GM12878 (cell line): Measurements from ENCODE around the gene DIAPH1. TPM values are rescaled to one million over a fixed set of nuclear protein-coding genes. Genes with fewer than 3 reads are reported as not detected.

Experiments used
- ATAC-seq: fragments of 200-7000 bp; cut with Tn5 transposase; 3 replicates; pipeline ENCODE4 v1.9.1; 2020; ENCODE audit warnings: mild to moderate bottlenecking, moderate library complexity
- BruUV-seq: library from RNA; stranded (reverse); fragments of 400-500 nt; replicated peaks from 2 replicates; lab custom pipeline; 2021; lab: Mats Ljungman, UMichigan
- CTCF ChIA-PET: fragments of 300-600 bp; sonication (Branson Sonifier 250); formaldehyde crosslinking; extraction: SDS; loops from one replicate; lab custom pipeline; 2021; ENCODE audit warnings: inconsistent platforms; lab: Yijun Ruan, JAX
- POLR2A ChIA-PET: fragments of 350-600 bp; formaldehyde crosslinking; extraction: SDS; loops from one replicate; lab custom pipeline; 2021; ENCODE audit warnings: inconsistent platforms; lab: Charles Lee
- RAD21 ChIA-PET: fragments of 300-600 bp; sonication (Branson Sonifier 250); formaldehyde crosslinking; loops from one replicate; lab custom pipeline; 2023; ENCODE audit warnings: antibody characterized with exemption; ENCODE audit not compliant: unreplicated experiment; lab: Charles Lee
- SMC1A ChIA-PET: fragments of 300-600 bp; sonication (Branson Sonifier 250); formaldehyde crosslinking; loops from one replicate; lab custom pipeline; 2023; ENCODE audit not compliant: unreplicated experiment, uncharacterized antibody; lab: Charles Lee
- DNase-seq: peaks from one replicate; pipeline ENCODE4 v3.0.0-alpha.2; 2011; ENCODE audit warnings: low read depth, low spot score
- FAIRE-seq: peaks from 3 replicates; lab custom pipeline; 2011; peaks lifted over from hg19 to GRCh38; lab: Jason Lieb, UNC
- H2AFZ ChIP-seq: 2 replicates; pipeline ENCODE4 v1.6.0; 2011; ENCODE audit warnings: low read depth, low read length, control low read depth; ENCODE audit not compliant: control insufficient read depth
- H3K27ac ChIP-seq: 2 replicates; pipeline ENCODE4 v1.5.1; 2011; ENCODE audit warnings: control low read depth; ENCODE audit not compliant: control insufficient read depth, insufficient read depth
- H3K27me3 ChIP-seq, 2 experiments: replicated peaks in 1 of 2; 2 replicates each; pipeline versions ENCODE4 v1.6.0 to v1.6.1; 2011; ENCODE audit warnings: low read length in 1 of 2; ENCODE audit not compliant: control insufficient read depth in 2 of 2, insufficient read depth in 2 of 2
- H3K36me3 ChIP-seq, 2 experiments: 2 replicates each; pipeline ENCODE4 v1.5.1; 2011; ENCODE audit warnings: low read length in 1 of 2; ENCODE audit not compliant: control insufficient read depth in 2 of 2, insufficient read depth in 2 of 2
- H3K4me1 ChIP-seq: 2 replicates; pipeline ENCODE4 v1.6.1; 2011; ENCODE audit warnings: mild to moderate bottlenecking, low read length, moderate library complexity, mixed read lengths; ENCODE audit not compliant: control insufficient read depth, insufficient read depth
- H3K4me2 ChIP-seq: 2 replicates; pipeline ENCODE4 v1.6.0; 2011; ENCODE audit warnings: control low read depth; ENCODE audit not compliant: control insufficient read depth, insufficient read depth
- H3K4me3 ChIP-seq: fragments of 200-600 bp; sonication (generic); 2 replicates; pipeline ENCODE4 v1.5.1; 2016
- H3K79me2 ChIP-seq: 2 replicates; pipeline ENCODE4 v1.6.0; 2011; ENCODE audit warnings: low read length; ENCODE audit not compliant: control insufficient read depth, insufficient read depth
- H3K9ac ChIP-seq: 2 replicates; pipeline ENCODE4 v1.8.0; 2011; ENCODE audit warnings: low read length, control low read depth, mixed read lengths; ENCODE audit not compliant: control insufficient read depth, insufficient read depth
- H3K9me3 ChIP-seq: replicated peaks from 3 replicates; pipeline ENCODE4 v1.5.1; 2011; ENCODE audit warnings: mild to moderate bottlenecking, low read length; ENCODE audit not compliant: control insufficient read depth, insufficient read depth
- H4K20me1 ChIP-seq: 2 replicates; pipeline ENCODE4 v1.6.0; 2011; ENCODE audit not compliant: control insufficient read depth, insufficient read depth
- EZH2 ChIP-seq: IDR thresholded peaks from 2 replicates; pipeline ENCODE4 v1.6.1; 2012; ENCODE audit warnings: low read depth, mild to moderate bottlenecking, control low read depth, inconsistent platforms, low read length, borderline replicate concordance; ENCODE audit not compliant: control insufficient read depth
- FOXM1 ChIP-seq: IDR thresholded peaks from 2 replicates; pipeline ENCODE4 v1.6.1; 2012; ENCODE audit warnings: low read depth, mild to moderate bottlenecking, inconsistent platforms, low read length, moderate library complexity
- HDAC6 ChIP-seq: fragments of 200-600 bp; sonication (generic); IDR thresholded peaks from one replicate; pipeline ENCODE4 v1.8.0; 2017; ENCODE audit warnings: antibody characterized with exemption; ENCODE audit not compliant: unreplicated experiment
- NBN ChIP-seq: fragments of 450-650 bp; IDR thresholded peaks from 2 replicates; pipeline ENCODE4 v1.6.1; 2016
- NFYB ChIP-seq: IDR thresholded peaks from 2 replicates; pipeline ENCODE4 v1.6.1; 2011; ENCODE audit warnings: low read depth, mild to moderate bottlenecking, low read length, improper control_type of control experiment, moderate library complexity; ENCODE audit not compliant: insufficient read depth
- SIN3A ChIP-seq: IDR thresholded peaks from 2 replicates; pipeline ENCODE4 v1.6.1; 2012; ENCODE audit warnings: low read depth, low read length, improper control_type of control experiment
- SIX5 ChIP-seq: IDR thresholded peaks from 2 replicates; pipeline ENCODE4 v1.6.1; 2011; ENCODE audit warnings: mild to moderate bottlenecking, low read depth, low read length, moderate library complexity; ENCODE audit not compliant: severe bottlenecking
- TCF12 ChIP-seq: IDR thresholded peaks from 2 replicates; pipeline ENCODE4 v1.6.1; 2011; ENCODE audit warnings: low read depth, mild to moderate bottlenecking, low read length
- TCF7 ChIP-seq: IDR thresholded peaks from 2 replicates; pipeline ENCODE4 v1.6.1; 2014; ENCODE audit warnings: antibody characterized with exemption, borderline replicate concordance
- USF1 ChIP-seq: IDR thresholded peaks from 2 replicates; pipeline ENCODE4 v1.6.1; 2011; ENCODE audit warnings: borderline replicate concordance, low read depth, mild to moderate bottlenecking, moderate library complexity, mixed read lengths, low read length; ENCODE audit not compliant: insufficient read depth; ENCODE audit errors: extremely low read length
- ZNF207 ChIP-seq: fragments of 450-650 bp; IDR thresholded peaks from 2 replicates; pipeline ENCODE4 v1.6.1; 2014; ENCODE audit warnings: antibody characterized with exemption, mild to moderate bottlenecking, borderline replicate concordance
- ZNF217 ChIP-seq: fragments of 450-650 bp; IDR thresholded peaks from 2 replicates; pipeline ENCODE4 v1.6.1; 2017; ENCODE audit warnings: antibody characterized with exemption, mild to moderate bottlenecking
- WGBS: methylation state at CpG from one replicate; pipeline ENCODE4 v1.1.6; 2016; ENCODE audit warnings: low lambda C conversion rate; ENCODE audit not compliant: insufficient replicate concordance, insufficient coverage; ENCODE audit errors: missing lambda C conversion rate; 5-methylcytosine and 5-hydroxymethylcytosine counted together
- in situ Hi-C: fragments of 300-500 bp; cut with MboI; formaldehyde crosslinking; loops from 9 replicates; pipeline ENCODE4 v1.14.3; 2018; ENCODE audit warnings: mixed read lengths
- intact Hi-C: fragments of 100-400 bp; cut with micrococcal nuclease; formaldehyde crosslinking; loops from one replicate; pipeline ENCODE4 v1.14.2; 2022; ENCODE audit not compliant: unreplicated experiment
- polyA plus RNA-seq, 11 experiments: library from polyadenylated mRNA; depleted of rRNA in 4 of 11; unstranded in 6 of 11; stranded (reverse) in 5 of 11; fragments of >200 nt; fragmentation: Nextera tagmentation in 4 of 11; fragmentation: Illumina TruSeq in 1 of 11; extraction: Ambion mirVana in 4 of 11; extraction: Trizol in 1 of 11; gene quantifications; 1 replicate in 1 of 11; 2 replicates in 10 of 11; pipeline versions ENCODE4 v1.2.1 to v1.2.3, GENCODE V29; 2011 to 2016; ENCODE audit warnings: inconsistent platforms in 2 of 11, missing spikeins in 2 of 11, low read depth in 1 of 11
- total RNA-seq, 4 experiments: library from RNA; depleted of rRNA in 3 of 4; stranded (reverse); fragments of >200 nt in 3 of 4; fragmentation: Illumina TruSeq in 1 of 4; extraction: Trizol in 1 of 4; gene quantifications; 2 replicates each; pipeline versions ENCODE4 v1.2.1 to v1.2.3, GENCODE V29; 2013 to 2021

The DIAPH1 gene
- total and polyA plus RNA-seq, 10 of the 15 experiments (the other 5 are each of a cell fraction or from before 2014, with no cell fraction given), result 37.8 to 168 (median 59.0) TPM

GRCh38 chr5:141477815-141478214 is 141.0 kb downstream of the DIAPH1 start:
- Histone ChIP-seq H3K79me2 (no peaks in the 10 kb centered on the region), H3K36me3 (no peaks in the 10 kb centered on the region), H3K27me3 (no peaks in the 10 kb centered on the region; a peak in 1 of 4 replicates), H3K4me2 (peak overlapping the region; percentile 80; the same call in 1 of the 2 replicates), H3K9me3 (no peaks in the 10 kb centered on the region), H3K27ac (no peak overlapping the region), H3K4me3 (peak overlapping the region; percentile 77; the same call in 1 of the 2 replicates), H2AFZ (no peak overlapping the region), H3K4me1 (peaks cover 19% of the 10 kb centered on the region), H4K20me1 (no peaks in the 10 kb centered on the region), H3K9ac (no peak overlapping the region)
- ChIA-PET RAD21 (interaction anchor here (1.2 to 4.9 kb wide), 4 partner anchors 33 to 86 kb away, joined by 3 to 109 read pairs (median 27); partner anchors contain the start of gene PCDHGA12), SMC1A (interaction anchor here (1.0 to 6.6 kb wide), 5 partner anchors 15 to 80 kb away, joined by 3 to 117 read pairs (median 4); no protein-coding TSS in a partner anchor), POLR2A (no interaction called here), CTCF (interaction anchor here (1.3 to 8.5 kb wide), 6 partner anchors 12 to 87 kb away, joined by 5 to 213 read pairs (median 51); partner anchors contain the start of genes PCDHGA11 and PCDHGC5)
- no peak for FAIRE-seq
- intact Hi-C loops (no loop called here), in situ Hi-C loops (loop anchor here (5.0 kb wide), 1 partner anchor 49 kb away; no protein-coding TSS in a partner anchor)
- no peak for ATAC-seq
- no TSS peak for BruUV-seq
- no peak for DNase-seq
- no peak for TF ChIP-seq TCF7
- TF ChIP-seq USF1, result no peak
- no peak for TF ChIP-seq FOXM1
- no peak for TF ChIP-seq NFYB
- no peak for TF ChIP-seq TCF12
- TF ChIP-seq ZNF217, result no peak
- TF ChIP-seq NBN, result no peak
- TF ChIP-seq ZNF207, result no peak
- TF ChIP-seq HDAC6, result no peak
- TF ChIP-seq EZH2, result no peak
- TF ChIP-seq SIX5, result no peak
- no peak for TF ChIP-seq SIN3A
- WGBS, result 66% methylated on average over 13 of the region's 13 CpGs
